Liver (tissue), 9 donors: ENCODE results near the gene GRAMD4. TPM values are rescaled to one million over a fixed set of nuclear protein-coding genes. Genes with fewer than 3 reads are reported as not detected.

ENCODE experiments used
- DNase-seq: peaks from one replicate; pipeline ENCODE4 v3.0.0-alpha.2; 2017; ENCODE audit warnings: low spot score
- H3K27ac ChIP-seq, 2 donors: one replicate each; pipeline ENCODE4 v1.7.0; 2013; ENCODE audit warnings: inconsistent platforms in 2 of 2, low read length in 2 of 2, control low read depth in 1 of 2, low read depth in 1 of 2, mild to moderate bottlenecking in 1 of 2
- H3K27me3 ChIP-seq, 4 donors: one replicate each; pipeline versions ENCODE4 v1.6.1 to v1.7.0; 2013; ENCODE audit warnings: low read length in 3 of 4, inconsistent platforms in 1 of 4, mild to moderate bottlenecking in 1 of 4, moderate library complexity in 1 of 4; ENCODE audit not compliant: control insufficient read depth in 4 of 4, insufficient read depth in 4 of 4
- H3K36me3 ChIP-seq, 4 donors: one replicate each; pipeline versions ENCODE4 v1.6.1 to v1.7.0; 2013; ENCODE audit warnings: low read length in 3 of 4, mild to moderate bottlenecking in 3 of 4, low read depth in 1 of 4, moderate library complexity in 1 of 4; ENCODE audit not compliant: control insufficient read depth in 4 of 4, insufficient read depth in 3 of 4
- H3K4me1 ChIP-seq, 4 donors: one replicate each; pipeline versions ENCODE4 v1.6.1 to v1.7.0; 2013; ENCODE audit warnings: low read length in 3 of 4, mild to moderate bottlenecking in 3 of 4, moderate library complexity in 1 of 4; ENCODE audit not compliant: control insufficient read depth in 4 of 4, insufficient read depth in 4 of 4
- H3K4me3 ChIP-seq, 3 donors: one replicate each; pipeline versions ENCODE4 v1.6.1 to v1.7.0; 2013; ENCODE audit warnings: low read length in 3 of 3, control low read depth in 1 of 3, low read depth in 1 of 3, mild to moderate bottlenecking in 1 of 3
- H3K9ac ChIP-seq, 2 donors: one replicate each; pipeline ENCODE4 v1.7.0; 2013; ENCODE audit warnings: low read length in 2 of 2, mild to moderate bottlenecking in 2 of 2, moderate library complexity in 2 of 2, control low read depth in 1 of 2, low read depth in 1 of 2
- H3K9me3 ChIP-seq, 4 donors: one replicate each; pipeline versions ENCODE4 v1.6.1 to v1.7.0; 2013; ENCODE audit warnings: low read length in 3 of 4; ENCODE audit not compliant: control insufficient read depth in 4 of 4
- EGR1 ChIP-seq, 2 donors: IDR thresholded peaks; 2 replicates each; pipeline ENCODE4 v1.6.1; 2016 to 2018; ENCODE audit warnings: antibody characterized with exemption in 2 of 2, low read depth in 2 of 2
- FOXA1 ChIP-seq: IDR thresholded peaks from 2 replicates; pipeline ENCODE4 v1.6.1; 2016; ENCODE audit warnings: antibody characterized with exemption
- FOXA2 ChIP-seq: IDR thresholded peaks from 2 replicates; pipeline ENCODE4 v1.6.1; 2016; ENCODE audit warnings: antibody characterized with exemption
- GABPA ChIP-seq, 2 donors: IDR thresholded peaks in 1 of 2; conservative IDR thresholded peaks in 1 of 2; 2 replicates each; pipeline ENCODE4 v1.6.1; 2016; ENCODE audit warnings: antibody characterized with exemption in 2 of 2, mild to moderate bottlenecking in 1 of 2, moderate library complexity in 1 of 2
- HNF4A ChIP-seq, 2 donors: conservative IDR thresholded peaks; 2 replicates each; pipeline ENCODE4 v1.6.1; 2016; ENCODE audit warnings: antibody characterized with exemption in 2 of 2, mild to moderate bottlenecking in 2 of 2
- HNF4G ChIP-seq: IDR thresholded peaks from 2 replicates; pipeline ENCODE4 v1.6.1; 2016; ENCODE audit warnings: antibody characterized with exemption
- JUND ChIP-seq, 2 donors: IDR thresholded peaks; 2 replicates each; pipeline ENCODE4 v1.6.1; 2016; ENCODE audit warnings: antibody characterized with exemption in 2 of 2
- NR2F2 ChIP-seq: IDR thresholded peaks from 2 replicates; pipeline ENCODE4 v1.6.1; 2016; ENCODE audit warnings: antibody characterized with exemption
- RAD21 ChIP-seq, 2 donors: IDR thresholded peaks; 2 replicates each; pipeline ENCODE4 v1.6.1; 2016; ENCODE audit warnings: antibody characterized with exemption in 2 of 2, mild to moderate bottlenecking in 2 of 2
- RXRA ChIP-seq, 2 donors: IDR thresholded peaks; 2 replicates each; pipeline ENCODE4 v1.6.1; 2017 to 2018; ENCODE audit warnings: antibody characterized with exemption in 2 of 2, mild to moderate bottlenecking in 1 of 2
- SP1 ChIP-seq: IDR thresholded peaks from 2 replicates; pipeline ENCODE4 v1.6.1; 2018; ENCODE audit warnings: antibody characterized with exemption, mild to moderate bottlenecking
- TAF1 ChIP-seq: conservative IDR thresholded peaks from 2 replicates; pipeline ENCODE4 v1.6.1; 2016; ENCODE audit warnings: antibody characterized with exemption, mild to moderate bottlenecking
- YY1 ChIP-seq: IDR thresholded peaks from 2 replicates; pipeline ENCODE4 v1.6.1; 2016; ENCODE audit warnings: antibody characterized with exemption, mild to moderate bottlenecking
- WGBS: extraction: QIAGEN DNeasy Blood & Tissue Kit; methylation state at CpG from one replicate; pipeline ENCODE4 v1.1.7; 2013; 5-methylcytosine and 5-hydroxymethylcytosine counted together
- polyA plus RNA-seq, 2 donors: library from polyadenylated mRNA; stranded (reverse) in 1 of 2; unstranded in 1 of 2; fragments of 200-250 nt in 1 of 2; fragments of >200 nt in 1 of 2; fragmentation: Nextera tagmentation in 1 of 2; extraction: Ambion mirVana in 1 of 2; gene quantifications; one replicate each; pipeline versions ENCODE4 v1.2.1 to v1.2.3, GENCODE V29; 2013 to 2015
- total RNA-seq, 2 donors: library from RNA; depleted of rRNA; stranded (reverse); fragments of >200 nt; gene quantifications; one replicate each; pipeline ENCODE4 v1.2.3, GENCODE V29; 2014
- TF ChIP-seq, protein P1 (sequence below): fragments of 150-350 bp; IDR thresholded peaks from 2 replicates; pipeline ENCODE4 v1.5.1; 2017; ENCODE audit warnings: improper control_type of control experiment, low read depth, low read length; ENCODE audit not compliant: missing input control
- TF ChIP-seq, protein P2 (sequence below): IDR thresholded peaks from 2 replicates; pipeline ENCODE4 v1.6.1; 2016; ENCODE audit warnings: antibody characterized with exemption, mild to moderate bottlenecking
- TF ChIP-seq, protein P3 (sequence below): IDR thresholded peaks from 2 replicates; pipeline ENCODE4 v1.6.1; 2016; ENCODE audit warnings: antibody characterized with exemption
- TF ChIP-seq, protein P4 (sequence below): IDR thresholded peaks from 2 replicates; pipeline ENCODE4 v1.6.1; 2016; ENCODE audit warnings: antibody characterized with exemption
- TF ChIP-seq, protein P5 (sequence below): IDR thresholded peaks from 2 replicates; pipeline ENCODE4 v1.6.1; 2016; ENCODE audit warnings: antibody characterized with exemption
- donor health status: healthy.
- donor health status: healthy.
- donor health status: healthy.
- donor health status: healthy.
- donor health status: healthy.

Gene GRAMD4
- total and polyA plus RNA-seq, 4 donors = 2.7 to 53.5 (median 21.6) TPM

DNA sequence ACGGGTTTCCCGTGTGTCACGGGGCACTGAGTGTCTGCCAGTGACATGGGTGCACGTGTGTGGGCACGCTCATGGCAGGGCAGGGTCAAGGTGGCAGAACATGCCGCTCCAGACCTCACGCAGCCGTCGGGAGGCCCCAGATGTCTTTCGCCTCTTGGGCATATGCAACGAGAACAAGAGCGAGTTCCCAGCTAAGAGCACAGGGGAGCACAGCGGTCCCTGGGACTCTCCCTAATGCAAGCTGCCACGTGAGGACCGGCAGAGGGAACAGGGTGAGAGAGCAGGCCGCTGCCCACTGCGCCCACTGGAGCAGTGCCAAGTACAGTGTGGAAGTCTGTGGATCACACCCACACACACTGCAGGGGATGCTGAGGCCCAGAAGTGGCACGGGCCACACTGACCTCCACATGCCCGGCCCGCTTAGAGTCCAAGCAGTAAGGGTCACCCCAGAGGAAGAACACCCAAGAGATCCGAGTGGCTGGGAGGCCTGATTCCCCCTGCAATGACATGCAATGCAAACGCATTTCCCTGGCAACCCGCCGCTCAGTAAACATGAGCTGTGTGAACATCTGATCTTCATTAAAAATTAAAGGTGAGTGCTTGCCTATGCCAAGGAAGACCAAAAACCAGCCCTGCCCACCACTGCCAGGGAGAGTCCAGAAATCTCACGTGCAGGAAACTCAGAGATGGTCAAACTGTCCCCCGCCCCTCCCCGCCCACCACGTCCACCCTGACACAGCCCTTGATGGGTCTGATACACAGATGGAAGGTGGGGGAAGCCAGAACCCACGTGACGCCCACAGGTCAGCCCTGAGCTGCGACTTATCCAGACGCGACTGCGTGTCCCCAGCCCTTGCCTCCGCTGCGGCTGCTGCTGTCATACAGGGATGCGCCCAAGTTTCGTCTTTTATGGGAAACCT is 106.1 kb downstream of the GRAMD4 start:
- H3K4me1 ChIP-seq = peaks cover 15 to 53% (median 44%) of the 10 kb centered on the region in 4 donors
- H3K27ac ChIP-seq = peak overlapping the region; percentile 83 to 89
- TF ChIP-seq, protein P1, sequence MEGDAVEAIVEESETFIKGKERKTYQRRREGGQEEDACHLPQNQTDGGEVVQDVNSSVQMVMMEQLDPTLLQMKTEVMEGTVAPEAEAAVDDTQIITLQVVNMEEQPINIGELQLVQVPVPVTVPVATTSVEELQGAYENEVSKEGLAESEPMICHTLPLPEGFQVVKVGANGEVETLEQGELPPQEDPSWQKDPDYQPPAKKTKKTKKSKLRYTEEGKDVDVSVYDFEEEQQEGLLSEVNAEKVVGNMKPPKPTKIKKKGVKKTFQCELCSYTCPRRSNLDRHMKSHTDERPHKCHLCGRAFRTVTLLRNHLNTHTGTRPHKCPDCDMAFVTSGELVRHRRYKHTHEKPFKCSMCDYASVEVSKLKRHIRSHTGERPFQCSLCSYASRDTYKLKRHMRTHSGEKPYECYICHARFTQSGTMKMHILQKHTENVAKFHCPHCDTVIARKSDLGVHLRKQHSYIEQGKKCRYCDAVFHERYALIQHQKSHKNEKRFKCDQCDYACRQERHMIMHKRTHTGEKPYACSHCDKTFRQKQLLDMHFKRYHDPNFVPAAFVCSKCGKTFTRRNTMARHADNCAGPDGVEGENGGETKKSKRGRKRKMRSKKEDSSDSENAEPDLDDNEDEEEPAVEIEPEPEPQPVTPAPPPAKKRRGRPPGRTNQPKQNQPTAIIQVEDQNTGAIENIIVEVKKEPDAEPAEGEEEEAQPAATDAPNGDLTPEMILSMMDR = no peak
- no peak for TF ChIP-seq HNF4G
- TF ChIP-seq EGR1 (IDR thresholded peaks at IDR 0.05; ENCODE audit: low read depth in 2 of 2) = no peak
- no peak for TF ChIP-seq GABPA (IDR thresholded peaks at IDR 0.05 in 1 of 2, conservative IDR thresholded peaks at IDR 0.05 in 1 of 2)
- TF ChIP-seq RAD21 (IDR thresholded peaks at IDR 0.05) = peak in 1 of 2 donors; percentile 16
- TF ChIP-seq NR2F2 = no peak
- TF ChIP-seq YY1 = peak; percentile 31
- no peak for TF ChIP-seq JUND (IDR thresholded peaks at IDR 0.05)
- TF ChIP-seq, protein P2, sequence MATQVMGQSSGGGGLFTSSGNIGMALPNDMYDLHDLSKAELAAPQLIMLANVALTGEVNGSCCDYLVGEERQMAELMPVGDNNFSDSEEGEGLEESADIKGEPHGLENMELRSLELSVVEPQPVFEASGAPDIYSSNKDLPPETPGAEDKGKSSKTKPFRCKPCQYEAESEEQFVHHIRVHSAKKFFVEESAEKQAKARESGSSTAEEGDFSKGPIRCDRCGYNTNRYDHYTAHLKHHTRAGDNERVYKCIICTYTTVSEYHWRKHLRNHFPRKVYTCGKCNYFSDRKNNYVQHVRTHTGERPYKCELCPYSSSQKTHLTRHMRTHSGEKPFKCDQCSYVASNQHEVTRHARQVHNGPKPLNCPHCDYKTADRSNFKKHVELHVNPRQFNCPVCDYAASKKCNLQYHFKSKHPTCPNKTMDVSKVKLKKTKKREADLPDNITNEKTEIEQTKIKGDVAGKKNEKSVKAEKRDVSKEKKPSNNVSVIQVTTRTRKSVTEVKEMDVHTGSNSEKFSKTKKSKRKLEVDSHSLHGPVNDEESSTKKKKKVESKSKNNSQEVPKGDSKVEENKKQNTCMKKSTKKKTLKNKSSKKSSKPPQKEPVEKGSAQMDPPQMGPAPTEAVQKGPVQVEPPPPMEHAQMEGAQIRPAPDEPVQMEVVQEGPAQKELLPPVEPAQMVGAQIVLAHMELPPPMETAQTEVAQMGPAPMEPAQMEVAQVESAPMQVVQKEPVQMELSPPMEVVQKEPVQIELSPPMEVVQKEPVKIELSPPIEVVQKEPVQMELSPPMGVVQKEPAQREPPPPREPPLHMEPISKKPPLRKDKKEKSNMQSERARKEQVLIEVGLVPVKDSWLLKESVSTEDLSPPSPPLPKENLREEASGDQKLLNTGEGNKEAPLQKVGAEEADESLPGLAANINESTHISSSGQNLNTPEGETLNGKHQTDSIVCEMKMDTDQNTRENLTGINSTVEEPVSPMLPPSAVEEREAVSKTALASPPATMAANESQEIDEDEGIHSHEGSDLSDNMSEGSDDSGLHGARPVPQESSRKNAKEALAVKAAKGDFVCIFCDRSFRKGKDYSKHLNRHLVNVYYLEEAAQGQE = no peak
- TF ChIP-seq, protein P3, sequence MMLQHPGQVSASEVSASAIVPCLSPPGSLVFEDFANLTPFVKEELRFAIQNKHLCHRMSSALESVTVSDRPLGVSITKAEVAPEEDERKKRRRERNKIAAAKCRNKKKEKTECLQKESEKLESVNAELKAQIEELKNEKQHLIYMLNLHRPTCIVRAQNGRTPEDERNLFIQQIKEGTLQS = no peak
- peak; percentile 51 for TF ChIP-seq SP1
- TF ChIP-seq TAF1 = no peak
- peak; percentile 44 to 84 for TF ChIP-seq RXRA (IDR thresholded peaks at IDR 0.05)
- peak; percentile 88 for TF ChIP-seq FOXA2
- TF ChIP-seq, protein P4, sequence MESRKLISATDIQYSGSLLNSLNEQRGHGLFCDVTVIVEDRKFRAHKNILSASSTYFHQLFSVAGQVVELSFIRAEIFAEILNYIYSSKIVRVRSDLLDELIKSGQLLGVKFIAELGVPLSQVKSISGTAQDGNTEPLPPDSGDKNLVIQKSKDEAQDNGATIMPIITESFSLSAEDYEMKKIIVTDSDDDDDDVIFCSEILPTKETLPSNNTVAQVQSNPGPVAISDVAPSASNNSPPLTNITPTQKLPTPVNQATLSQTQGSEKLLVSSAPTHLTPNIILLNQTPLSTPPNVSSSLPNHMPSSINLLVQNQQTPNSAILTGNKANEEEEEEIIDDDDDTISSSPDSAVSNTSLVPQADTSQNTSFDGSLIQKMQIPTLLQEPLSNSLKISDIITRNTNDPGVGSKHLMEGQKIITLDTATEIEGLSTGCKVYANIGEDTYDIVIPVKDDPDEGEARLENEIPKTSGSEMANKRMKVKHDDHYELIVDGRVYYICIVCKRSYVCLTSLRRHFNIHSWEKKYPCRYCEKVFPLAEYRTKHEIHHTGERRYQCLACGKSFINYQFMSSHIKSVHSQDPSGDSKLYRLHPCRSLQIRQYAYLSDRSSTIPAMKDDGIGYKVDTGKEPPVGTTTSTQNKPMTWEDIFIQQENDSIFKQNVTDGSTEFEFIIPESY = no peak
- peak; percentile 34 to 53 for TF ChIP-seq HNF4A (conservative IDR thresholded peaks at IDR 0.05)
- TF ChIP-seq, protein P5, sequence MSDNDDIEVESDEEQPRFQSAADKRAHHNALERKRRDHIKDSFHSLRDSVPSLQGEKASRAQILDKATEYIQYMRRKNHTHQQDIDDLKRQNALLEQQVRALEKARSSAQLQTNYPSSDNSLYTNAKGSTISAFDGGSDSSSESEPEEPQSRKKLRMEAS = peak; percentile 5
- TF ChIP-seq FOXA1 = peak; percentile 75
- peaks cover 0 to 6% (median 0%) of the 10 kb centered on the region in 4 donors for H3K36me3 ChIP-seq
- no peaks in the 10 kb centered on the region for H3K9me3 ChIP-seq
- peak overlapping the region in 1 of 2 donors; percentile 29 for H3K9ac ChIP-seq
- no peaks in the 10 kb centered on the region for H3K27me3 ChIP-seq
- DNase-seq = no peak
- 44% methylated on average over 38 of the region's 38 CpGs for WGBS
- no peak overlapping the region for H3K4me3 ChIP-seq
